ENCODE results near the gene HSBP1. TPM values are rescaled to one million over a fixed set of nuclear protein-coding genes. Genes with fewer than 3 reads are reported as not detected.

Gene HSBP1
- total and polyA plus RNA-seq, 4 experiments from 2014 or later = 27.3 to 35.2 (median 32.5) TPM

- ChIA-PET POLR2A (ENCODE audit: partially characterized antibody) (no interaction called here), CTCF (ENCODE audit: partially characterized antibody) (no interaction called here)
- H3K27ac Mint-ChIP-seq = peak overlapping the region in 2 of 7 donors; percentile 32 to 77
- H3K4me3 ChIP-seq (ENCODE audit: low read length in 2 of 2) = no peak overlapping the region
- H3K9me3 Mint-ChIP-seq = no peaks in the 10 kb centered on the region
- H3K4me1 ChIP-seq (ENCODE audit: insufficient read depth, low read length) = peaks cover 35% of the 10 kb centered on the region
- peaks cover 20 to 57% (median 33%) of the 10 kb centered on the region in 4 donors for H3K4me1 Mint-ChIP-seq
- H3K36me3 ChIP-seq (ENCODE audit: insufficient read depth, low read length) = peaks cover 23% of the 10 kb centered on the region
- H3K27ac ChIP-seq (ENCODE audit: low read depth, low read length) = no peak overlapping the region
- H3K27me3 Mint-ChIP-seq = no peaks in the 10 kb centered on the region
- peak overlapping the region in 4 of 8 donors; percentile 21 to 58 (median 39) for H3K4me3 Mint-ChIP-seq
- intact Hi-C loops (cut with micrococcal nuclease) = no loop called here
- H3K9me3 ChIP-seq (ENCODE audit: control insufficient read depth in 1 of 2, low read length in 2 of 2) = no peaks in the 10 kb centered on the region
- peaks cover 29 to 38% of the 10 kb centered on the region in 2 donors for H3K36me3 Mint-ChIP-seq
- H3K27me3 ChIP-seq (ENCODE audit: insufficient read depth, low read length) = no peaks in the 10 kb centered on the region
- DNase-seq = no peak
Observed at GRCh38 chr16:83810901-83811300, 3.1 kb downstream of the HSBP1 start.

- Histone ChIP-seq H3K27ac (ENCODE audit: low read depth, low read length) (no peak overlapping the region), H3K36me3 (ENCODE audit: insufficient read depth, low read length) (peaks cover 23% of the 10 kb centered on the region), H3K4me3 (ENCODE audit: low read length in 2 of 2) (no peak overlapping the region), H3K27me3 (ENCODE audit: insufficient read depth, low read length) (no peaks in the 10 kb centered on the region), H3K4me1 (ENCODE audit: insufficient read depth, low read length) (peaks cover 28% of the 10 kb centered on the region), H3K9me3 (ENCODE audit: control insufficient read depth in 1 of 2, low read length in 2 of 2) (no peaks in the 10 kb centered on the region)
- peak overlapping the region in 1 of 7 donors; percentile 42 for H3K27ac Mint-ChIP-seq
- H3K27me3 Mint-ChIP-seq = no peaks in the 10 kb centered on the region
- intact Hi-C loops (cut with micrococcal nuclease) = no loop called here
- no peaks in the 10 kb centered on the region for H3K9me3 Mint-ChIP-seq
- ChIA-PET CTCF (ENCODE audit: partially characterized antibody) (interaction anchor here (0.8 to 2.5 kb wide), 5 partner anchors 11 to 373 kb away, joined by 3 to 13 read pairs (median 5); partner anchors contain the start of gene TAF1C), POLR2A (ENCODE audit: partially characterized antibody) (interaction anchor here (1.1 kb wide), 1 partner anchor 9 kb away, joined by 3 read pairs; no protein-coding TSS in a partner anchor)
- peaks cover 6 to 26% (median 16%) of the 10 kb centered on the region in 4 donors for H3K4me1 Mint-ChIP-seq
- H3K36me3 Mint-ChIP-seq = peaks cover 26 to 27% of the 10 kb centered on the region in 2 donors
- no peak for DNase-seq
- H3K4me3 Mint-ChIP-seq = no peak overlapping the region
Observed at GRCh38 chr16:83813823-83814658, 6.3 kb downstream of the HSBP1 start.

- Histone ChIP-seq H3K9me3 (ENCODE audit: control insufficient read depth in 1 of 2, low read length in 2 of 2) (no peaks in the 10 kb centered on the region), H3K27ac (ENCODE audit: low read depth, low read length) (no peak overlapping the region), H3K27me3 (ENCODE audit: insufficient read depth, low read length) (no peaks in the 10 kb centered on the region), H3K4me1 (ENCODE audit: insufficient read depth, low read length) (peaks cover 22% of the 10 kb centered on the region), H3K36me3 (ENCODE audit: insufficient read depth, low read length) (peaks cover 23% of the 10 kb centered on the region), H3K4me3 (ENCODE audit: low read length in 2 of 2) (no peak overlapping the region)
- intact Hi-C loops (cut with micrococcal nuclease) = no loop called here
- no peak overlapping the region for H3K4me3 Mint-ChIP-seq
- no peaks in the 10 kb centered on the region for H3K9me3 Mint-ChIP-seq
- peaks cover 24% of the 10 kb centered on the region in 2 donors for H3K36me3 Mint-ChIP-seq
- CTCF ChIA-PET (ENCODE audit: partially characterized antibody) = interaction anchor here (0.8 to 2.5 kb wide), 3 partner anchors 10 to 372 kb away, joined by 3 to 13 read pairs (median 7); partner anchors contain the start of gene TAF1C
- H3K27me3 Mint-ChIP-seq = no peaks in the 10 kb centered on the region
- DNase-seq = no peak
- POLR2A ChIA-PET (ENCODE audit: partially characterized antibody) = interaction anchor here (1.1 kb wide), 1 partner anchor 9 kb away, joined by 3 read pairs; no protein-coding TSS in a partner anchor
- peaks cover 4 to 20% (median 12%) of the 10 kb centered on the region in 4 donors for H3K4me1 Mint-ChIP-seq
- no peak overlapping the region for H3K27ac Mint-ChIP-seq
Observed at GRCh38 chr16:83814659-83814985, 6.8 kb downstream of the HSBP1 start.

- intact Hi-C loops (cut with micrococcal nuclease) = no loop called here
- no peaks in the 10 kb centered on the region for H3K9me3 Mint-ChIP-seq
Observed at GRCh38 chr16:83817022-83817421, 9.2 kb downstream of the HSBP1 start.

GRCh38 chr16:83818276-83818675 is 10.5 kb downstream of the HSBP1 start:
- H3K4me3 Mint-ChIP-seq = no peak overlapping the region
- intact Hi-C loops (cut with micrococcal nuclease) = no loop called here

More at GRCh38 chr16:83817022-83817421, 9.2 kb downstream of the HSBP1 start:
- Mint-ChIP-seq H3K36me3 (peaks cover 11 to 12% of the 10 kb centered on the region in 2 donors), H3K27ac (no peak overlapping the region), H3K4me3 (no peak overlapping the region), H3K4me1 (peaks cover 0 to 1% (median 0%) of the 10 kb centered on the region in 4 donors), H3K27me3 (peaks cover under 1% of the 10 kb centered on the region in 2 donors)
- ChIA-PET CTCF (ENCODE audit: partially characterized antibody) (no interaction called here), POLR2A (ENCODE audit: partially characterized antibody) (no interaction called here)
- H3K27ac ChIP-seq (ENCODE audit: low read depth, low read length) = no peak overlapping the region
- H3K9me3 ChIP-seq (ENCODE audit: control insufficient read depth in 1 of 2, low read length in 2 of 2) = no peaks in the 10 kb centered on the region
- H3K4me1 ChIP-seq (ENCODE audit: insufficient read depth, low read length) = no peaks in the 10 kb centered on the region
- DNase-seq = no peak
- H3K36me3 ChIP-seq (ENCODE audit: insufficient read depth, low read length) = peaks cover 11% of the 10 kb centered on the region
- H3K27me3 ChIP-seq (ENCODE audit: insufficient read depth, low read length) = no peaks in the 10 kb centered on the region
- H3K4me3 ChIP-seq (ENCODE audit: low read length in 2 of 2) = no peak overlapping the region

GRCh38 chr16:83819361-83819760 is 11.6 kb downstream of the HSBP1 start:
- Mint-ChIP-seq H3K36me3 (no peaks in the 10 kb centered on the region), H3K27ac (no peak overlapping the region), H3K4me3 (no peak overlapping the region), H3K27me3 (peaks cover 3 to 10% of the 10 kb centered on the region in 2 donors), H3K4me1 (no peaks in the 10 kb centered on the region), H3K9me3 (no peaks in the 10 kb centered on the region)
- Histone ChIP-seq H3K4me3 (ENCODE audit: low read length in 2 of 2) (no peak overlapping the region), H3K9me3 (ENCODE audit: control insufficient read depth in 1 of 2, low read length in 2 of 2) (no peaks in the 10 kb centered on the region), H3K27me3 (ENCODE audit: insufficient read depth, low read length) (no peaks in the 10 kb centered on the region), H3K36me3 (ENCODE audit: insufficient read depth, low read length) (no peaks in the 10 kb centered on the region), H3K27ac (ENCODE audit: low read depth, low read length) (no peak overlapping the region), H3K4me1 (ENCODE audit: insufficient read depth, low read length) (no peaks in the 10 kb centered on the region)
- intact Hi-C loops (cut with micrococcal nuclease) = no loop called here
- CTCF ChIA-PET (ENCODE audit: partially characterized antibody) = no interaction called here
- POLR2A ChIA-PET (ENCODE audit: partially characterized antibody) = no interaction called here
- no peak for DNase-seq

More at GRCh38 chr16:83818276-83818675, 10.5 kb downstream of the HSBP1 start:
- no peaks in the 10 kb centered on the region for H3K27me3 ChIP-seq (ENCODE audit: insufficient read depth, low read length)
- CTCF ChIA-PET (ENCODE audit: partially characterized antibody) = no interaction called here
- Mint-ChIP-seq H3K4me1 (no peaks in the 10 kb centered on the region), H3K9me3 (no peaks in the 10 kb centered on the region), H3K36me3 (peaks cover 0 to under 1% of the 10 kb centered on the region in 2 donors), H3K27ac (no peak overlapping the region), H3K27me3 (peaks cover 3 to 10% of the 10 kb centered on the region in 2 donors)
- no peak overlapping the region for H3K4me3 ChIP-seq (ENCODE audit: low read length in 2 of 2)
- DNase-seq = no peak
- POLR2A ChIA-PET (ENCODE audit: partially characterized antibody) = no interaction called here
- no peaks in the 10 kb centered on the region for H3K36me3 ChIP-seq (ENCODE audit: insufficient read depth, low read length)
- H3K27ac ChIP-seq (ENCODE audit: low read depth, low read length) = no peak overlapping the region
- no peaks in the 10 kb centered on the region for H3K4me1 ChIP-seq (ENCODE audit: insufficient read depth, low read length)
- no peaks in the 10 kb centered on the region for H3K9me3 ChIP-seq (ENCODE audit: control insufficient read depth in 1 of 2, low read length in 2 of 2)

- Mint-ChIP-seq H3K27ac (peak overlapping the region in 1 of 7 donors; percentile 39), H3K27me3 (peaks cover 3 to 10% of the 10 kb centered on the region in 2 donors), H3K4me3 (peak overlapping the region in 2 of 8 donors; percentile 7 to 8), H3K4me1 (peaks cover 0 to 6% (median 3%) of the 10 kb centered on the region in 4 donors), H3K36me3 (no peaks in the 10 kb centered on the region), H3K9me3 (peaks cover 0 to 1% (median 0%) of the 10 kb centered on the region in 8 donors)
- DNase-seq = peak; percentile 65 to 75 (median 67)
- no peaks in the 10 kb centered on the region for H3K36me3 ChIP-seq (ENCODE audit: insufficient read depth, low read length)
- H3K27ac ChIP-seq (ENCODE audit: low read depth, low read length) = no peak overlapping the region
- ChIA-PET POLR2A (ENCODE audit: partially characterized antibody) (interaction anchor here (0.7 kb wide), 1 partner anchor 73 kb away, joined by 3 read pairs; the partner anchor contains the start of gene MLYCD), CTCF (ENCODE audit: partially characterized antibody) (interaction anchor here (0.7 to 2.7 kb wide), 13 partner anchors 10 to 431 kb away, joined by 3 to 13 read pairs (median 3); no protein-coding TSS in a partner anchor)
- no peak overlapping the region for H3K4me3 ChIP-seq (ENCODE audit: low read length in 2 of 2)
- no peaks in the 10 kb centered on the region for H3K27me3 ChIP-seq (ENCODE audit: insufficient read depth, low read length)
- intact Hi-C loops (cut with micrococcal nuclease) = loop anchor here (1.0 to 5.0 kb wide), 5 partner anchors 53 to 349 kb away; partner anchors contain the start of gene MLYCD
- H3K9me3 ChIP-seq (ENCODE audit: control insufficient read depth in 1 of 2, low read length in 2 of 2) = no peaks in the 10 kb centered on the region
- no peaks in the 10 kb centered on the region for H3K4me1 ChIP-seq (ENCODE audit: insufficient read depth, low read length)
Observed at GRCh38 chr16:83826146-83826913, 18.6 kb downstream of the HSBP1 start.

Data from CD4-positive, alpha-beta memory T cell (primary cell).